Measurements from ENCODE around the gene KLHL22.

The KLHL22 gene

GRCh38 chr22:20533879-20534265 is 38.3 kb upstream of the KLHL22 start:
- H2AFZ ChIP-seq (ENCODE audit: low read length), result no peak overlapping the region
- no peaks in the 10 kb centered on the region for H3K9me2 ChIP-seq (replicated peaks; ENCODE audit: low read depth, low read length)
- peaks cover 59% of the 10 kb centered on the region for H4K20me1 ChIP-seq (ENCODE audit: insufficient read depth, low read length, poor library complexity, severe bottlenecking)
- peaks cover 86% of the 10 kb centered on the region for H3K79me2 ChIP-seq (ENCODE audit: insufficient read depth, low read length)
- H3K4me2 ChIP-seq (ENCODE audit: low read depth, low read length, poor library complexity, severe bottlenecking), result no peak overlapping the region
- no peaks in the 10 kb centered on the region for H3K9me3 ChIP-seq (ENCODE audit: insufficient read depth, low read depth, low read length)
- no peak overlapping the region for H3K9ac ChIP-seq (ENCODE audit: low read depth, low read length, poor library complexity, severe bottlenecking)
- no peak overlapping the region for H3K4me3 ChIP-seq (ENCODE audit: low read length, poor library complexity, severe bottlenecking)
- TF ChIP-seq EZH2phosphoT487 (IDR thresholded peaks at IDR 0.05; ENCODE audit: borderline replicate concordance) (no peak), CTCF (conservative IDR thresholded peaks at IDR 0.05; ENCODE audit: low read length) (no peak)
- H3K36me3 ChIP-seq (ENCODE audit: insufficient read depth, low read length), result peaks cover 47% of the 10 kb centered on the region
- no peaks in the 10 kb centered on the region for H3K27me3 ChIP-seq (ENCODE audit: insufficient read depth, low read length, poor library complexity, severe bottlenecking)
- no peaks in the 10 kb centered on the region for H3F3A ChIP-seq (ENCODE audit: low read depth)
- H3K4me1 ChIP-seq (ENCODE audit: insufficient read depth, low read length, poor library complexity, severe bottlenecking), result peaks cover 26% of the 10 kb centered on the region

- peaks cover 26% of the 10 kb centered on the region for H3K4me1 ChIP-seq (ENCODE audit: insufficient read depth, low read length, poor library complexity, severe bottlenecking)
- TF ChIP-seq CTCF (conservative IDR thresholded peaks at IDR 0.05; ENCODE audit: low read length) (no peak), EZH2phosphoT487 (IDR thresholded peaks at IDR 0.05; ENCODE audit: borderline replicate concordance) (no peak)
- H2AFZ ChIP-seq (ENCODE audit: low read length), result no peak overlapping the region
- H3K79me2 ChIP-seq (ENCODE audit: insufficient read depth, low read length), result peaks cover 91% of the 10 kb centered on the region
- H4K20me1 ChIP-seq (ENCODE audit: insufficient read depth, low read length, poor library complexity, severe bottlenecking), result peaks cover 64% of the 10 kb centered on the region
- no peaks in the 10 kb centered on the region for H3K9me2 ChIP-seq (replicated peaks; ENCODE audit: low read depth, low read length)
- H3F3A ChIP-seq (ENCODE audit: low read depth), result no peaks in the 10 kb centered on the region
- no peak overlapping the region for H3K4me2 ChIP-seq (ENCODE audit: low read depth, low read length, poor library complexity, severe bottlenecking)
- peaks cover 47% of the 10 kb centered on the region for H3K36me3 ChIP-seq (ENCODE audit: insufficient read depth, low read length)
- H3K9me3 ChIP-seq (ENCODE audit: insufficient read depth, low read depth, low read length), result no peaks in the 10 kb centered on the region
- H3K4me3 ChIP-seq (ENCODE audit: low read length, poor library complexity, severe bottlenecking), result no peak overlapping the region
- no peak overlapping the region for H3K9ac ChIP-seq (ENCODE audit: low read depth, low read length, poor library complexity, severe bottlenecking)
- no peaks in the 10 kb centered on the region for H3K27me3 ChIP-seq (ENCODE audit: insufficient read depth, low read length, poor library complexity, severe bottlenecking)
Observed at GRCh38 chr22:20533095-20533878, 37.7 kb upstream of the KLHL22 start.

- H3K4me2 ChIP-seq (ENCODE audit: low read depth, low read length, poor library complexity, severe bottlenecking), result no peak overlapping the region
- peaks cover 44% of the 10 kb centered on the region; the same call in 1 of the 2 replicates for H3K36me3 ChIP-seq (ENCODE audit: insufficient read depth, low read length)
- TF ChIP-seq EZH2phosphoT487 (IDR thresholded peaks at IDR 0.05; ENCODE audit: borderline replicate concordance) (no peak), CTCF (conservative IDR thresholded peaks at IDR 0.05; ENCODE audit: low read length) (no peak)
- H3K9me2 ChIP-seq (replicated peaks; ENCODE audit: low read depth, low read length), result no peaks in the 10 kb centered on the region
- peaks cover 67% of the 10 kb centered on the region for H4K20me1 ChIP-seq (ENCODE audit: insufficient read depth, low read length, poor library complexity, severe bottlenecking)
- peaks cover 26% of the 10 kb centered on the region for H3K4me1 ChIP-seq (ENCODE audit: insufficient read depth, low read length, poor library complexity, severe bottlenecking)
- H2AFZ ChIP-seq (ENCODE audit: low read length), result no peak overlapping the region
- no peak overlapping the region for H3K4me3 ChIP-seq (ENCODE audit: low read length, poor library complexity, severe bottlenecking)
- no peaks in the 10 kb centered on the region for H3K9me3 ChIP-seq (ENCODE audit: insufficient read depth, low read depth, low read length)
- peaks cover 92% of the 10 kb centered on the region for H3K79me2 ChIP-seq (ENCODE audit: insufficient read depth, low read length)
- H3F3A ChIP-seq (ENCODE audit: low read depth), result no peaks in the 10 kb centered on the region
- no peaks in the 10 kb centered on the region for H3K27me3 ChIP-seq (ENCODE audit: insufficient read depth, low read length, poor library complexity, severe bottlenecking)
- no peak overlapping the region for H3K9ac ChIP-seq (ENCODE audit: low read depth, low read length, poor library complexity, severe bottlenecking)
Observed at GRCh38 chr22:20532256-20532993, 36.8 kb upstream of the KLHL22 start.

Measured in Loucy (cell line).